Sigmoid colon (tissue), 4 donors: Measurements from ENCODE around the gene ASTN1.

Experiments used
- CTCF ChIP-seq, 4 experiments: fragments of 450-650 bp in 3 of 4; fragments of 200-600 bp in 1 of 4; IDR thresholded peaks; one replicate each; pipeline ENCODE4 v1.5.1; 2016 to 2019; ENCODE audit warnings: antibody characterized with exemption in 4 of 4, mild to moderate bottlenecking in 3 of 4, moderate library complexity in 2 of 4
- POLR2A ChIP-seq, 2 donors: fragments of 450-650 bp; IDR thresholded peaks; one replicate each; pipeline ENCODE4 v1.6.1; 2016; ENCODE audit warnings: antibody characterized with exemption in 2 of 2, mild to moderate bottlenecking in 2 of 2, moderate library complexity in 2 of 2
- POLR2AphosphoS5 ChIP-seq, 4 donors: sonication (generic); formaldehyde crosslinking; IDR thresholded peaks; one replicate each; pipeline ENCODE4 v1.6.1; 2017; ENCODE audit warnings: antibody characterized with exemption in 4 of 4

- no peak for TF ChIP-seq POLR2A (IDR thresholded peaks at IDR 0.05)
- TF ChIP-seq CTCF (IDR thresholded peaks at IDR 0.05), result no peak
- no peak for TF ChIP-seq POLR2AphosphoS5 (IDR thresholded peaks at IDR 0.05)
These were observed 130.9 kb downstream of the ASTN1 start for GRCh38 chr1:177033628-177034027.
